Epithelial cell of prostate (primary cell): Measurements from ENCODE around the gene CEP72.
"Not testable (repeated sequence)": the region's sequence is repeated elsewhere in the genome, so short reads cannot be mapped to it uniquely, and the experiment has no call there.

Source experiments
- DNase-seq: peaks from one replicate; pipeline ENCODE4 v3.0.0-alpha.2; 2011; ENCODE audit warnings: low read depth, low spot score
- H3K27ac ChIP-seq: fragments of 450-650 bp; 2 replicates; pipeline ENCODE4 v1.5.1; 2017; ENCODE audit warnings: mild to moderate bottlenecking

Gene CEP72

GRCh38 chr5:693271-694041 lies 81.3 kb downstream of the CEP72 start, which contains the start of gene TPPP:
TSS of gene TPPP (minus strand) at chr5:693352. CDS start at chr5:678060, 15,292 bp downstream.
- H3K27ac ChIP-seq, DNase-seq: not testable (repeated sequence)

- not testable (repeated sequence) for DNase-seq, H3K27ac ChIP-seq
Measured at GRCh38 chr5:694042-694431, 81.9 kb downstream of the CEP72 start.

- H3K27ac ChIP-seq, DNase-seq: not testable (repeated sequence)
Measured at GRCh38 chr5:695475-695874, 83.3 kb downstream of the CEP72 start.

GRCh38 chr5:696191-696590 lies 84.1 kb downstream of the CEP72 start:
- H3K27ac ChIP-seq, result not testable (repeated sequence)

GRCh38 chr5:696753-697702 lies 84.9 kb downstream of the CEP72 start:
- H3K27ac ChIP-seq, DNase-seq: not testable (repeated sequence)

More at GRCh38 chr5:696191-696590, 84.1 kb downstream of the CEP72 start:
- DNase-seq, result not testable (repeated sequence)
